ACC112 (cell line): ENCODE results near the gene THNSL1.

Source experiments
- H2AFZ ChIP-seq: fragments of 200-600 bp; sonication (generic); one replicate; pipeline ENCODE4 v1.6.0; 2017; ENCODE audit warnings: antibody characterized with exemption, low read length; ENCODE audit not compliant: unreplicated experiment
- H3K27ac ChIP-seq: fragments of 200-600 bp; sonication (generic); 2 replicates; pipeline ENCODE4 v1.5.1; 2014; ENCODE audit warnings: low read depth, mild to moderate bottlenecking, antibody characterized with exemption, low read length, moderate library complexity
- H3K27me3 ChIP-seq: fragments of 200-600 bp; sonication (generic); 2 replicates; pipeline ENCODE4 v1.6.1; 2014; ENCODE audit warnings: mild to moderate bottlenecking, antibody characterized with exemption, low read length, moderate library complexity, mixed read lengths; ENCODE audit not compliant: insufficient read depth
- H3K36me3 ChIP-seq: fragments of 200-600 bp; sonication (generic); 2 replicates; pipeline ENCODE4 v1.6.1; 2016; ENCODE audit warnings: mild to moderate bottlenecking, antibody characterized with exemption, low read length, moderate library complexity, mixed read lengths; ENCODE audit not compliant: insufficient read depth
- H3K4me1 ChIP-seq: fragments of 200-600 bp; sonication (generic); one replicate; pipeline ENCODE4 v1.6.1; 2016; ENCODE audit warnings: low read length, mixed read lengths; ENCODE audit not compliant: insufficient read depth, unreplicated experiment, control insufficient read depth
- H3K4me3 ChIP-seq: fragments of 200-600 bp; sonication (generic); 2 replicates; pipeline ENCODE4 v1.5.1; 2014; ENCODE audit warnings: mild to moderate bottlenecking, low read depth, low read length
- H3K79me2 ChIP-seq: fragments of 200-600 bp; sonication (generic); one replicate; pipeline ENCODE4 v1.6.0; 2016; ENCODE audit warnings: low read length; ENCODE audit not compliant: control insufficient read depth, unreplicated experiment, insufficient read depth

The THNSL1 gene

DNA sequence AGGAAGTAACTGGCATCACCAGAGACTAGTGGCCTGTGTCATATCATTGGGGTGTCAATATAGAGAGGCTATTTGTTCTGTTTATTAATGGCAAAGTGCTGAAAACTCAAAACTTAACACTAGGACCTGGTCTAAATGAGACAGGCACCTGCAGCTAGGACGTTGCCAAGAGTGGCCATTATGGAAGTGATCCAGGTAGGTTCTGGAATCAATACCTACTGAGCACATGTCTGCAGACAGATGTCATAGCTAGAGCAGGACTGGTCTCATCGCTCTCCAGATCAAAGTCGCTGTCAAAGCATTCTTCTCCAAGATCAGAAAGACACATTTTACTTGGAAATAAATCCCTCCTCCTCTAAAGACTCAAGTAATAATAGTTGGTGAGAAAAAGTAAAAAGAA lies 40.3 kb downstream of the THNSL1 start:
- Histone ChIP-seq H3K27me3 (no peaks in the 10 kb centered on the region), H3K36me3 (no peaks in the 10 kb centered on the region), H3K27ac (no peak overlapping the region), H3K4me1 (peaks cover 18% of the 10 kb centered on the region), H2AFZ (no peak overlapping the region), H3K4me3 (no peak overlapping the region), H3K79me2 (no peaks in the 10 kb centered on the region)

DNA sequence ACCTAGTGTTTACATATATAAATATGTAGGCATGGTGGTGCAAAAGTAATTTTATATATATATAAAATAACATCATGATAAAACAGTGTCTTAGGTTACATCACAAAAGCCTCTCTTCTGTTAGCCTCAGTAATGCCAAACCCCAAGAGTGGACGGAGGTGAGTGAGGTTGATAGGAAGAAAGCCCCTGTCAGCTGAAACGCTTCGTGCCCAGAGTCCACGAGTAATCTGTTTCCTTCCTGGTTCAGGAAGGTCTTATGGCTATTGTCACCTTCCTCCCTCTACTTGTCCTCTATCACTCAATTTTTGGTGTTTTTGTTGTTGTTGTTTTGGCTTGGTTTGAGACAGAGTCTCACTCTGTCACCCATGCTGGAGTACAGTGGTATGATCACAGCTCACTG lies 41.5 kb downstream of the THNSL1 start:
- Histone ChIP-seq H3K27me3 (no peaks in the 10 kb centered on the region), H3K27ac (no peak overlapping the region), H2AFZ (no peak overlapping the region), H3K36me3 (no peaks in the 10 kb centered on the region), H3K4me3 (no peak overlapping the region), H3K4me1 (peaks cover 26% of the 10 kb centered on the region), H3K79me2 (no peaks in the 10 kb centered on the region)

DNA sequence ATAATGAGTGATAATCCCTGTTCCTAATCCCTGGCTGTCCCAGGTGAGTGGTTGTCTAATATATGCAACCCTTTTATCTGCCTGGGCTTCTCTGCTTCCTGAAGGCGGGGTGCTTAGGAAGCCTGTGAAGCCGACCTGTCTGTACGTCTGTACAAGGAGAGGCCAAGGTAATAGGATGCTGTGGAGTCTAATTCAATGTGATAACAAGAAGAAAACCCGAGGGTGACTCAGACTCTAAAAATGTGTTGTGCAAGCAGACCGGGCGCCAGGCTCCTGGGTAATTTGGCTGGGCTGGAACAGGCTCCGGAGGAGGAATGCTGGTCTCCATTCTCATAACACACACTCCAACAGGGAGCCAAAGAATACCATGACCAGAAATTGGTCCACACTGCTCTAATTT lies 43.6 kb downstream of the THNSL1 start:
- peak overlapping the region; percentile 64 for H3K27ac ChIP-seq
- H3K36me3 ChIP-seq, result no peaks in the 10 kb centered on the region
- no peaks in the 10 kb centered on the region for H3K27me3 ChIP-seq
- peaks cover 26% of the 10 kb centered on the region for H3K4me1 ChIP-seq
- no peak overlapping the region for H3K4me3 ChIP-seq
- H3K79me2 ChIP-seq, result no peaks in the 10 kb centered on the region
- peak overlapping the region; percentile 85 for H2AFZ ChIP-seq

DNA sequence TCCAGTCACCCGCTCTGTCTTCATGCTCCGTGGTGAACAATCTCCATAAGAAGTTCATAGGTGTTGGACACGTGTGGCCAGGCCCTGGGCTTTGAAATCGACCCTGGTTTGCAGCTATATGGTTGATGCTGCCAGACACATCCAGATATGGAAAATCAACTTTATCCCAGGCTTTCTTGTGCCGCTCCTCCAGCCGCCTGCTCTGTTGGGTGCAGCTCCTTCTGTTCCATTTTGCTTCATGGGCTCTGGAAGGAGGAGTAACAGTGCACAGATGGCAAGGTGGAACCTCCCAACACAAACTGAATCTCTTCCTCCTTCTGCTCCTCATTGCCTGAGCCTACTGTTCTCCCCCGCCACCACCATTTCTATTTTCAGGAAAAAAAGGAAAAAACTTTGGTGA lies 44.7 kb downstream of the THNSL1 start:
- H3K27me3 ChIP-seq, result no peaks in the 10 kb centered on the region
- 0 out of 2 replicates have a peak overlapping the region, but pooled peaks have one; percentile 79 for H3K27ac ChIP-seq

DNA sequence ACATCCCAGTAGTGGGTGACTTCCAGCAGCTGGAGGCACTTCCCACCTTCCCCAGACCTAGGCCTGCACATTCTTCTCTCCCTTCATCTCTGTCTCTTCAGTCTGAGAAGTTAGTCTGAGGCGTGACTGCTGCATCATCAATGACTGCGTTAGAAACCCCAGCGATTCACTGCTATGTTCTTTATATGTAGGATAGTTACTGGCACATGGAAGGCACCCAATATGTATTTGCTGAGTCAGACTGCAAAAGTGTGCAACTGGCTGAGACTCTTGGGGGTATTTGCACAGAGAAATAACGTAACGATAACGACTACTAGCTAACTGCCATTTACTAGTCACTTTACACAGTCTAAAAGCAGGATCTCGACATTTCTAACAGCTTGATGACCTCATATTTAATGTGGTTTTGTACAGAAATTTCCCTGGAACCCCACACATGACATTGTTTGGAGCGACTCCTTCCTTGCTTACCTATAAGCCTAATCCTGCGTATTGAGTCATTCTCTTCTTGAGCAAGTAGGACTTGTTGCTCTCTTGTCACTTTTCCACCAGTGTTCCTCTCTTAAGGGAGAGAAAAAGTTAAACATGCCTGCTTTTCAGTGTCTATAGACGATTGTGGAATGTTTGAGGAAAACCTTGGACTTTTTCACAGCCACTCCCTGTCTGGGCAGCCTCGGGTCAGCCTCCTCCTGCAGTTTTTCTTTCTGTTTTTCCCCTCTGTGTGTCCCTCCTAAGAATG lies 45.5 kb downstream of the THNSL1 start:
- Histone ChIP-seq H3K27ac (peak overlapping the region; percentile 79), H3K4me3 (peak overlapping the region; percentile 65), H3K79me2 (no peaks in the 10 kb centered on the region), H3K36me3 (no peaks in the 10 kb centered on the region), H2AFZ (peak overlapping the region; percentile 54), H3K27me3 (no peaks in the 10 kb centered on the region), H3K4me1 (peaks cover 26% of the 10 kb centered on the region)

More for the DNA sequence above, 44.7 kb downstream of the THNSL1 start:
- H3K4me3 ChIP-seq, result no peak overlapping the region
- no peaks in the 10 kb centered on the region for H3K36me3 ChIP-seq
- no peaks in the 10 kb centered on the region for H3K79me2 ChIP-seq
- no peak overlapping the region for H2AFZ ChIP-seq
- peaks cover 26% of the 10 kb centered on the region for H3K4me1 ChIP-seq

DNA sequence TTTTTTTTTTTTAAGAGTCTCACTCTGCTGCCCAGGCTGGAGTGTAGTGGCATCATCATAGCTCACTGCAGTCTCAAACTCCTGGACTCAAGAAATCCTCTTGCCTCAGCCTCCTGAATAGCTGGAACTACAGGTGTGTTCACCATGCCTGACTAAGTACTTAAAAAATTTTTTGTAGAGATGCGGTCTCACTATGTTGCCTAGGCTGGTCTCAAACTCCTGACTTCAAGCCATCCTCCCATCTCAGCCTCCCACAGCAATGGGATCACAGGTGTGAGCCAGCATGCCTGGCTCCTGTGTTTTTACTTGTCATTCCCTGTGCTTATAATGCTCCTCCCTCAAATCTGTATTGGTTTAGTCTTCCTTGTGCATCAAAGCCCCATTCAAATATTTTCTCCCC lies 46.7 kb downstream of the THNSL1 start:
- Histone ChIP-seq H3K36me3 (no peaks in the 10 kb centered on the region), H3K79me2 (no peaks in the 10 kb centered on the region), H3K27ac (no peak overlapping the region), H3K27me3 (no peaks in the 10 kb centered on the region), H3K4me1 (peaks cover 26% of the 10 kb centered on the region), H2AFZ (no peak overlapping the region), H3K4me3 (no peak overlapping the region)

DNA sequence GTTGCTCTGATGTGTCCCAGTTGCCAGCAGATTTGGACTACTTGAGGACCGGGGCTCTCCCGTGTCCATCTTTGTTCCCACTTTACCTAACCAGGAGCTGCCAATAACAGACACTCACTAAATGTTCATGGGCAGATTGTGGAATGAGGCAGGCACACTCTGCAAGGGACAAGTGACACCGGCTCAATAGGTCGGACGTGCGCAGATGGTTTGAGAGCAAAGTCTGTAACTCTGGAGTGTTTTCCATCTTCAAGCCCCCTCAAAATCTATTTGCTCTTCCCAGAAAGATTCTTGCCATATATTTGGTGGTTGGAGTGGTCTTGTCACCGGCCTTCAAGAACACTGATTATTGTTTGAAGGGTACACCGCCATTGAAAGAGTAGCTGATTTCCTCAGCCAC lies 47.2 kb downstream of the THNSL1 start:
- no peaks in the 10 kb centered on the region for H3K79me2 ChIP-seq
- H3K27me3 ChIP-seq, result no peaks in the 10 kb centered on the region
- no peak overlapping the region for H2AFZ ChIP-seq
- H3K36me3 ChIP-seq, result no peaks in the 10 kb centered on the region
- no peak overlapping the region for H3K4me3 ChIP-seq
- H3K27ac ChIP-seq, result no peak overlapping the region
- peaks cover 26% of the 10 kb centered on the region for H3K4me1 ChIP-seq

DNA sequence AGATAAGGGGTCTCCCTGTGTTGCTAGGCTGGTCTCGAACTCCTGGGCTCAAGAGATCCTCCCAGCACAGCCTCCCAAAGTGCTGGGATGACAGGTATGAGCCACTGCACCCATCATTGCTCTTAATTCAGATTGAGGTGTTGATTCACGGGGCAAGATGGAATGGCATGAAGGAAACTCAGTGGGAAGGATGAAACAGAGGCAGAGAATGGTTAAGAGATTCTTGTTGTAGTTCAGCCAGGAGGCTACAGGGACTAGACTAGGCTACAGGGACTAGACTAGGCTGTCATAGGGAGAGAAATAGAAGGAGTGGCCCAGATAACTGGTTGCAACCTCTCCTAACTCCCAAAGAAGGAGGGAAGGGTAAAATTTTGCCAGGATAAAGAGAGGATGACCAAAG lies 48.0 kb downstream of the THNSL1 start:
- Histone ChIP-seq H3K79me2 (no peaks in the 10 kb centered on the region), H3K4me3 (no peak overlapping the region), H2AFZ (no peak overlapping the region), H3K27me3 (no peaks in the 10 kb centered on the region), H3K36me3 (no peaks in the 10 kb centered on the region), H3K4me1 (peaks cover 24% of the 10 kb centered on the region), H3K27ac (no peak overlapping the region)

DNA sequence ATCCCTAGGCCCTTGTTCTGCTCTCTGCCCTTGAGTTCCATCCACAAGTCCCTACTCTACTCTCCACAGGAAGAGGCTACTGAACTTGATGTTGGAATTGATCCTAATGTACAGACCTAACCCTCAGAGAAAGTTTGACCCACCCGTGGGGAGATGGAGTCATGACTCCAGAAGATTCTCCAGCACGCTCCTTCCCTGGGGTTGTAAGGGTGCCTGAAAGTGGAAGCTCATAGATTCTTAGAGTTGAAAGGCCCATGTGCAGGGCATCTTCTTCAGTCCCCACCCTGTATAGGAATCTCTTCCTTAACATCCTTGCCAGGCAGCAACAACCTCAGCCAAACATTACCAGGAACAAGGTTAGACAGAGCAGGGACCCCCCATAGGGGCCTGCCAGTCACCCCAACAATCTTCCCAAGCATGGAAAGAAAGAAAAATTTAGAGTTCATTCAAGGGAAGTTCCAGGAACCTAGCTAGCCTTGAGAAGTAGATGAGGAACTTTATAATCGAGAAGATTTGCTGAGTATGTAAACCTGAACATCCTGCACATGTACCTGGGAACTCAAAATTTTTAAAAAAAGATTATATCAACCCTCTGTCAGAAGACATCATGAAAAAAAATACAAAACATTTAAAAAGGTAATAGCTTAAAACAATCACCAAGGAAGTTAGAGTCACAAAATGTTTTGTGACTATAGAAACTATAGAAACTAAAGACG lies 49.5 kb downstream of the THNSL1 start:
- H3K27ac ChIP-seq, result no peak overlapping the region
- H3K4me1 ChIP-seq, result peaks cover 13% of the 10 kb centered on the region
- H2AFZ ChIP-seq, result no peak overlapping the region
- H3K27me3 ChIP-seq, result no peaks in the 10 kb centered on the region
- no peaks in the 10 kb centered on the region for H3K36me3 ChIP-seq
- no peak overlapping the region for H3K4me3 ChIP-seq
- no peaks in the 10 kb centered on the region for H3K79me2 ChIP-seq

DNA sequence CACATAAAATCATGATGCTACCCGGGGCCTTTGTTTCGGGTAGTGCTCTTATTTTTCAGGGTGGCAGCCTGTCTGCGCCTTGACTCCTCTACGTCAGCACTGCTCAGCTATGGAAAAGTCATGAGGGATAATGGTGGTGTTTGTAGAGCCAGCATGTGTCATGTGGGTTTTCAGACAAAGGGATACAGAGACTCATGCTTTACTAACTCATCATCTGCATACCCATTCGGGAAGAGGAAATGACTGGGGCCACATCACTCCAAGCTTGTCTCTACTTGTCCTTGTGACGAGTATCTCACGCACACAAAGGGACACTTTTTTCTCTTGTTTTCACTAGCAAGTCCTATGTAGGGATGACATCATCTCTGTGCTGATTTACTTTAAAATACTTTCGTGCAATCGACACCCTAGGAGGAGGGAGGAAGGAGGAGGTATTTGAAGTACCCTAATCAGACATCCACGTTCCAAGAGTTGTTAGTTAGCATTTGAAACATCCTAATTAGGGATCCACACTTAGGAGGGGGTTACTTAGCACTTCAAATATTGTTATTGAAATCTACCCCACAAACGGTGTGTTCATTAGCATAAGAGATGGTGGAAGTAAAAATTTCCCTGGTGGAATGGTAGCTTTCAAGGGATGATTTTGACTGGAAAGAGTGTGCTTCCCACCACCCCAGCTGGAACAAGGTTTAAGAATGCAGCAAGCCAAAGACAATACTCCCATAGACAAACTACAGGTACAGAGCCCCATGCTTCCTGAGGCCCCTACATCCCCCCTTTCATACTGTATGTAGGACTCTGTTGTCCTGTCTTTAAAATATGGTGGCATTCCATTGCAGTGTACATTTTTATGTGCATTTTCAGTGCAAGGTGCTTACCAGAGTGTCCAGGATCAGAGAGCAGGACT lies 52.0 kb downstream of the THNSL1 start:
- Histone ChIP-seq H2AFZ (no peak overlapping the region), H3K4me3 (no peak overlapping the region), H3K27me3 (no peaks in the 10 kb centered on the region), H3K79me2 (no peaks in the 10 kb centered on the region), H3K36me3 (no peaks in the 10 kb centered on the region), H3K27ac (peak overlapping the region; percentile 20; the same call in 1 of the 2 replicates), H3K4me1 (no peaks in the 10 kb centered on the region)
